ENCODE data around the gene MYL1.

DNA sequence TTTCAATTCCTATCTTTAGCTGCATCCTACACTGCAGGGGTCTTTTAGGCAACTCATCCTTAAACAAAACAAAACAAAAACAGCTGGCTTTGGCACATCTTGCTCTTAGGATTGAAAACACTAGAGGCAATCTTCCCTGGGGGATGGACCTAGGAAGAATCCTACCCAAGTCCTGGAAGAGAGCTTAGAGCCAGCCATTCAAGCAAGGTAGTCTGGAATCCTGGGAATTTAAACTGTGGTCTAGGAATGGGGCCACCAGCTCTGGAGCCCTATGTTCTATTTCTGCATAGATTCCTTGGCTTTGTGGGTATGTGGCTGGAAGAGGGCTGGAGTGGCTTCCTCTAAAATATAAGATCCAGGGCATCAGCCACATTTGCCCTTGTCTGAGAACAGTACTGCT, 27.7 kb downstream of the MYL1 start:
- TF ChIP-seq, protein P1, sequence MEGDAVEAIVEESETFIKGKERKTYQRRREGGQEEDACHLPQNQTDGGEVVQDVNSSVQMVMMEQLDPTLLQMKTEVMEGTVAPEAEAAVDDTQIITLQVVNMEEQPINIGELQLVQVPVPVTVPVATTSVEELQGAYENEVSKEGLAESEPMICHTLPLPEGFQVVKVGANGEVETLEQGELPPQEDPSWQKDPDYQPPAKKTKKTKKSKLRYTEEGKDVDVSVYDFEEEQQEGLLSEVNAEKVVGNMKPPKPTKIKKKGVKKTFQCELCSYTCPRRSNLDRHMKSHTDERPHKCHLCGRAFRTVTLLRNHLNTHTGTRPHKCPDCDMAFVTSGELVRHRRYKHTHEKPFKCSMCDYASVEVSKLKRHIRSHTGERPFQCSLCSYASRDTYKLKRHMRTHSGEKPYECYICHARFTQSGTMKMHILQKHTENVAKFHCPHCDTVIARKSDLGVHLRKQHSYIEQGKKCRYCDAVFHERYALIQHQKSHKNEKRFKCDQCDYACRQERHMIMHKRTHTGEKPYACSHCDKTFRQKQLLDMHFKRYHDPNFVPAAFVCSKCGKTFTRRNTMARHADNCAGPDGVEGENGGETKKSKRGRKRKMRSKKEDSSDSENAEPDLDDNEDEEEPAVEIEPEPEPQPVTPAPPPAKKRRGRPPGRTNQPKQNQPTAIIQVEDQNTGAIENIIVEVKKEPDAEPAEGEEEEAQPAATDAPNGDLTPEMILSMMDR (IDR thresholded peaks at IDR 0.05), result no peak
- no peak for TF ChIP-seq POLR2AphosphoS5 (IDR thresholded peaks at IDR 0.05)
- TF ChIP-seq POLR2A (IDR thresholded peaks at IDR 0.05), result no peak
- TF ChIP-seq EP300 (IDR thresholded peaks at IDR 0.05; ENCODE audit: low read depth), result no peak

Data from transverse colon (tissue), 4 donors.